ENCODE measurements around the gene AGAP1.

AGAP1 gene

GRCh38 chr2:235616885-235617284 lies 123.0 kb downstream of the AGAP1 start:
- no peak for TF ChIP-seq CTCF (conservative IDR thresholded peaks at IDR 0.05)
- H3K27ac ChIP-seq: no peak overlapping the region

GRCh38 chr2:235618039-235618438 lies 124.2 kb downstream of the AGAP1 start:
- H3K27ac ChIP-seq: no peak overlapping the region
- no peak for TF ChIP-seq CTCF (conservative IDR thresholded peaks at IDR 0.05)

- no peak overlapping the region for H3K27ac ChIP-seq
- no peak for TF ChIP-seq CTCF (conservative IDR thresholded peaks at IDR 0.05)
These were observed 125.7 kb downstream of the AGAP1 start for GRCh38 chr2:235619544-235619943.

- H3K27ac ChIP-seq: no peak overlapping the region
- no peak for TF ChIP-seq CTCF (conservative IDR thresholded peaks at IDR 0.05)
These were observed 127.9 kb downstream of the AGAP1 start for GRCh38 chr2:235621736-235622135.

GRCh38 chr2:235623111-235623510 lies 129.3 kb downstream of the AGAP1 start:
- no peak overlapping the region for H3K27ac ChIP-seq
- TF ChIP-seq CTCF (conservative IDR thresholded peaks at IDR 0.05): no peak

- no peak for TF ChIP-seq CTCF (conservative IDR thresholded peaks at IDR 0.05)
- H3K27ac ChIP-seq: no peak overlapping the region
These were observed 129.9 kb downstream of the AGAP1 start for GRCh38 chr2:235623752-235624151.

GRCh38 chr2:235626658-235627057 lies 132.8 kb downstream of the AGAP1 start:
- no peak overlapping the region for H3K27ac ChIP-seq
- TF ChIP-seq CTCF (conservative IDR thresholded peaks at IDR 0.05): no peak

- no peak for TF ChIP-seq CTCF (conservative IDR thresholded peaks at IDR 0.05)
- H3K27ac ChIP-seq: no peak overlapping the region
These were observed 133.8 kb downstream of the AGAP1 start for GRCh38 chr2:235627682-235628081.

Data from VCaP (cell line).